Panc1 (cell line): ENCODE results near the gene OR10A4. TPM values are rescaled to one million over a fixed set of nuclear protein-coding genes. Genes with fewer than 3 reads are reported as not detected.

Source experiments
- ATAC-seq: fragments of 200-7000 bp; cut with Tn5 transposase; 2 replicates; pipeline ENCODE4 v1.9.1; 2020; ENCODE audit warnings: mild to moderate bottlenecking, moderate library complexity
- BruUV-seq: library from RNA; stranded (reverse); fragments of 400-500 nt; replicated peaks from 2 replicates; lab custom pipeline; 2021; lab: Mats Ljungman, UMichigan
- CTCF ChIA-PET: fragments of 300-600 bp; sonication (Branson Sonifier 250); formaldehyde crosslinking; loops from one replicate; lab custom pipeline; 2022; ENCODE audit warnings: antibody characterized with exemption; lab: Charles Lee
- POLR2A ChIA-PET: fragments of 300-600 bp; sonication (Branson Sonifier 250); formaldehyde crosslinking; loops from one replicate; lab custom pipeline; 2022; ENCODE audit warnings: antibody characterized with exemption; lab: Charles Lee
- DNase-seq: peaks from one replicate; pipeline ENCODE4 v3.0.0-alpha.2; 2010; ENCODE audit warnings: low read depth, low spot score
- H3K27ac ChIP-seq: 2 replicates; pipeline ENCODE4 v1.5.1; 2011; ENCODE audit warnings: mild to moderate bottlenecking, low read length, inconsistent platforms
- H3K27me3 ChIP-seq: fragments of 200-500 bp; sonication (Bioruptor generic); 2 replicates; pipeline ENCODE4 v1.6.0; 2014; ENCODE audit warnings: low read length, inconsistent platforms; ENCODE audit not compliant: control insufficient read depth, insufficient read depth
- H3K36me3 ChIP-seq: fragments of 200-500 bp; sonication (Bioruptor generic); 2 replicates; pipeline ENCODE4 v1.5.1; 2014; ENCODE audit warnings: inconsistent platforms, mild to moderate bottlenecking, low read length, moderate library complexity; ENCODE audit not compliant: control insufficient read depth, insufficient read depth
- H3K4me1 ChIP-seq: 2 replicates; pipeline ENCODE4 v1.5.1; 2011; ENCODE audit warnings: inconsistent platforms, mild to moderate bottlenecking, low read length, moderate library complexity; ENCODE audit not compliant: control insufficient read depth, insufficient read depth
- H3K4me3 ChIP-seq, 2 experiments: 2 replicates each; pipeline ENCODE4 v1.5.1; 2011 to 2012; ENCODE audit warnings: low read depth in 2 of 2, low read length in 2 of 2, mild to moderate bottlenecking in 2 of 2, inconsistent platforms in 1 of 2, moderate library complexity in 1 of 2
- H3K9me3 ChIP-seq: fragments of 200-500 bp; sonication (Bioruptor generic); 2 replicates; pipeline ENCODE4 v1.5.1; 2014; ENCODE audit warnings: low read depth, mild to moderate bottlenecking, inconsistent platforms, low read length, moderate library complexity; ENCODE audit not compliant: control insufficient read depth, insufficient read depth
- CTCF ChIP-seq: fragments of 450-650 bp; IDR thresholded peaks from 2 replicates; pipeline ENCODE4 v1.5.1; 2017; ENCODE audit warnings: mild to moderate bottlenecking
- POLR2AphosphoS5 ChIP-seq: IDR thresholded peaks from 2 replicates; pipeline ENCODE4 v1.6.1; 2012; ENCODE audit warnings: mild to moderate bottlenecking, low read depth, low read length, moderate library complexity
- REST ChIP-seq, 2 experiments: IDR thresholded peaks; 2 replicates each; pipeline ENCODE4 v1.6.1; 2011 to 2012; ENCODE audit warnings: low read depth in 2 of 2, control low read depth in 1 of 2, low read length in 1 of 2, mild to moderate bottlenecking in 1 of 2, moderate library complexity in 1 of 2; ENCODE audit not compliant: insufficient read depth in 1 of 2
- SIN3A ChIP-seq: IDR thresholded peaks from 2 replicates; pipeline ENCODE4 v1.6.1; 2012; ENCODE audit warnings: low read depth, mild to moderate bottlenecking, low read length, moderate library complexity, borderline replicate concordance; ENCODE audit not compliant: insufficient read depth
- TCF7L2 ChIP-seq: IDR thresholded peaks from 2 replicates; pipeline ENCODE4 v1.6.1; 2011; ENCODE audit warnings: mild to moderate bottlenecking, low read depth, low read length, inconsistent platforms
- in situ Hi-C: cut with HindIII; loops from 2 replicates; pipeline ENCODE4 v1.10.0; 2016; ENCODE audit warnings: low sequenced_read_pairs, low pct_unique_long_range_greater_than_20kb
- intact Hi-C: fragments of 100-400 bp; cut with micrococcal nuclease; formaldehyde crosslinking; loops from one replicate; pipeline ENCODE4 v1.10.0; 2022; ENCODE audit not compliant: unreplicated experiment
- total RNA-seq: library from RNA; stranded (reverse); gene quantifications from one replicate; pipeline ENCODE4 v1.2.1, GENCODE V29; 2021; ENCODE audit not compliant: unreplicated experiment

Gene OR10A4
- total RNA-seq, 1 experiment from 2014 or later: not detected

GRCh38 chr11:6833356-6833755 lies 43.1 kb upstream of the OR10A4 start:
- ATAC-seq: no peak

GRCh38 chr11:6834021-6834420 lies 42.4 kb upstream of the OR10A4 start:
- ATAC-seq (no peak), DNase-seq (no peak)
- Histone ChIP-seq H3K27ac (no peak overlapping the region), H3K4me3 (no peak overlapping the region), H3K36me3 (no peaks in the 10 kb centered on the region), H3K4me1 (no peaks in the 10 kb centered on the region), H3K27me3 (no peaks in the 10 kb centered on the region), H3K9me3 (no peaks in the 10 kb centered on the region)
- intact Hi-C loops: no loop called here
- no TSS peak for BruUV-seq
- TF ChIP-seq POLR2AphosphoS5 (no peak), TCF7L2 (no peak), CTCF (no peak), REST (IDR thresholded peaks at IDR 0.05; ENCODE audit: insufficient read depth in 1 of 2, low read depth in 2 of 2, low read length in 1 of 2) (no peak), SIN3A (no peak)
- in situ Hi-C loops: no loop called here
- ChIA-PET POLR2A (no interaction called here), CTCF (interaction anchor here (0.6 kb wide), 2 partner anchors 18 to 79 kb away, joined by 3 read pairs; no protein-coding TSS in a partner anchor)

More at GRCh38 chr11:6833356-6833755, 43.1 kb upstream of the OR10A4 start:
- CTCF ChIA-PET: interaction anchor here (0.6 kb wide), 2 partner anchors 17 to 78 kb away, joined by 3 read pairs; no protein-coding TSS in a partner anchor
- BruUV-seq: no TSS peak
- no peaks in the 10 kb centered on the region for H3K9me3 ChIP-seq
- no peaks in the 10 kb centered on the region for H3K36me3 ChIP-seq
- H3K27me3 ChIP-seq: no peaks in the 10 kb centered on the region
- no peak overlapping the region for H3K27ac ChIP-seq
- no peak for TF ChIP-seq POLR2AphosphoS5
- no peak for TF ChIP-seq SIN3A
- TF ChIP-seq CTCF: no peak
- TF ChIP-seq TCF7L2: no peak
- no peak for TF ChIP-seq REST (IDR thresholded peaks at IDR 0.05; ENCODE audit: insufficient read depth in 1 of 2, low read depth in 2 of 2, low read length in 1 of 2)
- intact Hi-C loops: no loop called here
- in situ Hi-C loops: no loop called here
- DNase-seq: no peak
- POLR2A ChIA-PET: no interaction called here
- H3K4me1 ChIP-seq: no peaks in the 10 kb centered on the region
- no peak overlapping the region for H3K4me3 ChIP-seq
